ENCODE results near the gene DHX16. TPM values are rescaled to one million over a fixed set of nuclear protein-coding genes. Genes with fewer than 3 reads are reported as not detected.
A peak's percentile ranks its signal among the peaks of the same experiment; 100 is the strongest.

DHX16 gene
- total and polyA plus RNA-seq, 9 of the 15 experiments (the other 6 are each of a cell fraction or from before 2014, with no cell fraction given): 14.6 to 66.1 (median 47.5) TPM

- WGBS (ENCODE audit: insufficient coverage, low coverage, missing lambda C conversion rate): 80% methylated on average over 4 of the region's 4 CpGs
- H2AFZ ChIP-seq (ENCODE audit: low read depth, low read length): no peak overlapping the region
- peaks cover 85% of the 10 kb centered on the region for H3K36me3 ChIP-seq (ENCODE audit: control insufficient read depth, insufficient read depth, low read length)
- no peaks in the 10 kb centered on the region for H3K27me3 ChIP-seq (ENCODE audit: control insufficient read depth in 2 of 2, insufficient read depth in 2 of 2, low read length in 2 of 2)
- no TSS peak for BruUV-seq (replicated peaks)
- ATAC-seq: no peak
- FAIRE-seq: no peak
- no peaks in the 10 kb centered on the region for H3K9me1 ChIP-seq (ENCODE audit: control insufficient read depth, insufficient read depth, low read length)
- TF ChIP-seq POLR2B (IDR thresholded peaks at IDR 0.05; ENCODE audit: low read depth, partially characterized antibody) (peak; percentile 19), POLR2A (conservative IDR thresholded peaks at IDR 0.05) (peak; percentile 68), SUPT5H (IDR thresholded peaks at IDR 0.05) (peak; percentile 58), ZBTB9 (CRISPR knock-in tag; IDR thresholded peaks at IDR 0.05) (no peak), RUNX1 (IDR thresholded peaks at IDR 0.05; ENCODE audit: low read depth) (no peak), POLR2AphosphoS2 (IDR thresholded peaks at IDR 0.05; ENCODE audit: low read length) (peak; percentile 91)
- POLR2A ChIA-PET: interaction anchor here (0.7 to 2.4 kb wide), 6 partner anchors 11 to 69 kb away, joined by 3 to 36 read pairs (median 6); no protein-coding TSS in a partner anchor
- H4K20me1 ChIP-seq (replicated peaks; ENCODE audit: control insufficient read depth, insufficient read depth, low read length): no peaks in the 10 kb centered on the region
- H3K9me3 ChIP-seq (replicated peaks; ENCODE audit: control insufficient read depth, insufficient read depth, low read depth, low read length): no peaks in the 10 kb centered on the region
- in situ Hi-C loops (cut with MboI): no loop called here
- peaks cover 56% of the 10 kb centered on the region for H3K79me2 ChIP-seq (ENCODE audit: control insufficient read depth, insufficient read depth, low read length)
- DNase-seq (ENCODE audit: extremely low read depth in 1 of 4, low spot score in 3 of 4): no peak
- H3K4me3 ChIP-seq: no peak overlapping the region
- CTCF ChIA-PET (ENCODE audit: low intra/inter-chr PET ratio): no interaction called here
- H3K4me2 ChIP-seq (ENCODE audit: insufficient read depth, low read length): no peak overlapping the region
- H3K4me1 ChIP-seq (replicated peaks in 1 of 2; ENCODE audit: control insufficient read depth in 2 of 2, insufficient read depth in 2 of 2, low read length in 2 of 2): peaks cover 0 to 21% of the 10 kb centered on the region in 2 experiments; a peak in 3 of 5 replicates
- intact Hi-C loops (cut with micrococcal nuclease): no loop called here
- no peak overlapping the region for H3K27ac ChIP-seq (ENCODE audit: extremely low read depth, low read depth, low read length)
- no peak overlapping the region for H3K9ac ChIP-seq (ENCODE audit: insufficient read depth in 1 of 2, low read depth in 2 of 2, low read length in 2 of 2)
Observed at GRCh38 chr6:30610065-30610464, 62.7 kb downstream of the DHX16 start.

Measured in K562 (cell line).